HEK293T (cell line): Measurements from ENCODE around the gene SKAP1.

ENCODE experiments used
- ARNT ChIP-seq: fragments of 450-650 bp; IDR thresholded peaks from 2 replicates; pipeline ENCODE4 v1.6.1; 2017; ENCODE audit warnings: mild to moderate bottlenecking
- BHLHE40 ChIP-seq: fragments of 450-650 bp; IDR thresholded peaks from 2 replicates; pipeline ENCODE4 v1.6.1; 2016; ENCODE audit warnings: mild to moderate bottlenecking, moderate library complexity, borderline replicate concordance
- ELF4 ChIP-seq: fragments of 450-650 bp; IDR thresholded peaks from 2 replicates; pipeline ENCODE4 v1.6.1; 2017; ENCODE audit warnings: antibody characterized with exemption
- FOXA1 ChIP-seq: fragments of 450-650 bp; IDR thresholded peaks from 2 replicates; pipeline ENCODE4 v1.6.1; 2016; ENCODE audit warnings: mild to moderate bottlenecking
- FOXK2 ChIP-seq: fragments of 450-650 bp; IDR thresholded peaks from 2 replicates; pipeline ENCODE4 v1.6.1; 2016; ENCODE audit warnings: mild to moderate bottlenecking
- FOXM1 ChIP-seq: fragments of 450-650 bp; IDR thresholded peaks from 2 replicates; pipeline ENCODE4 v1.6.1; 2017; ENCODE audit warnings: mild to moderate bottlenecking, borderline replicate concordance
- HDGF ChIP-seq: fragments of 450-650 bp; IDR thresholded peaks from 2 replicates; pipeline ENCODE4 v1.6.1; 2017; ENCODE audit warnings: antibody characterized with exemption, borderline replicate concordance
- LEF1 ChIP-seq: fragments of 450-650 bp; IDR thresholded peaks from 2 replicates; pipeline ENCODE4 v1.6.1; 2017; ENCODE audit warnings: mild to moderate bottlenecking, borderline replicate concordance
- NFRKB ChIP-seq: fragments of 450-650 bp; IDR thresholded peaks from 2 replicates; pipeline ENCODE4 v1.6.1; 2016; ENCODE audit warnings: mild to moderate bottlenecking, moderate library complexity
- SP1 ChIP-seq: fragments of 450-650 bp; IDR thresholded peaks from 2 replicates; pipeline ENCODE4 v1.6.1; 2017
- SUZ12 ChIP-seq: fragments of 450-650 bp; IDR thresholded peaks from 2 replicates; pipeline ENCODE4 v1.6.1; 2016; ENCODE audit warnings: mild to moderate bottlenecking
- TARDBP ChIP-seq: fragments of 450-650 bp; IDR thresholded peaks from 2 replicates; pipeline ENCODE4 v1.6.1; 2016
- TF ChIP-seq, protein P1 (sequence below): fragments of 450-650 bp; IDR thresholded peaks from 2 replicates; pipeline ENCODE4 v1.6.1; 2016

DNA sequence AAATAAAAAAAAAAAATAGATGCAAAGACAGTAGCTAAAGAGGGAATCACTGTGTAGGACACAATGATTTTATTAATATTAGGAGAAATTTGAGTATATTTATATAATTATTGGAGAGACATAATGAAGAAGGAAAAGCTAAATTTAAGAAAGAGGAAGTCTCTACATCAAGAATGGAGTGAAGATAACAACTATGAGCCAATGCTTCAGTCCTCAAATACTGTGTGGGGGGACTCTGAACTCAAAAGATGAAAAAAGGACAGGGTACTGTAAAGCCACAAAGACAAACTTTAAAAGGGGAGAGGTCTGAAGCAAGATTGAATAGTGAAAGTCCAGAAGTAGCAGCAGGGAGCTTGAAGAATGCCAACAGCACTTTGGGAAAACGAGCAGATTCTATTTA lies 44.7 kb downstream of the SKAP1 start:
- no peak for TF ChIP-seq SUZ12
- TF ChIP-seq, protein P1, sequence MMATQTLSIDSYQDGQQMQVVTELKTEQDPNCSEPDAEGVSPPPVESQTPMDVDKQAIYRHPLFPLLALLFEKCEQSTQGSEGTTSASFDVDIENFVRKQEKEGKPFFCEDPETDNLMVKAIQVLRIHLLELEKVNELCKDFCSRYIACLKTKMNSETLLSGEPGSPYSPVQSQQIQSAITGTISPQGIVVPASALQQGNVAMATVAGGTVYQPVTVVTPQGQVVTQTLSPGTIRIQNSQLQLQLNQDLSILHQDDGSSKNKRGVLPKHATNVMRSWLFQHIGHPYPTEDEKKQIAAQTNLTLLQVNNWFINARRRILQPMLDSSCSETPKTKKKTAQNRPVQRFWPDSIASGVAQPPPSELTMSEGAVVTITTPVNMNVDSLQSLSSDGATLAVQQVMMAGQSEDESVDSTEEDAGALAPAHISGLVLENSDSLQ, result no peak
- no peak for TF ChIP-seq SP1
- no peak for TF ChIP-seq FOXA1
- no peak for TF ChIP-seq FOXK2
- TF ChIP-seq TARDBP, result no peak
- TF ChIP-seq BHLHE40, result no peak
- TF ChIP-seq NFRKB, result no peak
- no peak for TF ChIP-seq LEF1
- no peak for TF ChIP-seq HDGF
- TF ChIP-seq FOXM1, result no peak
- TF ChIP-seq ELF4, result no peak
- TF ChIP-seq ARNT, result no peak
